IPS-18a (cell line): ENCODE data around the gene RGPD6.
"Not testable (repeated sequence)": the region's sequence is repeated elsewhere in the genome, so short reads cannot be mapped to it uniquely, and the experiment has no call there.

Source experiments
- H3K27ac ChIP-seq: one replicate; pipeline ENCODE4 v1.5.1; 2013; ENCODE audit warnings: low read length
- H3K27me3 ChIP-seq: one replicate; pipeline ENCODE4 v1.6.1; 2013; ENCODE audit warnings: mild to moderate bottlenecking, low read length; ENCODE audit not compliant: control insufficient read depth, insufficient read depth
- H3K36me3 ChIP-seq: one replicate; pipeline ENCODE4 v1.6.1; 2013; ENCODE audit warnings: low read depth, low read length; ENCODE audit not compliant: control insufficient read depth
- H3K4me1 ChIP-seq: one replicate; pipeline ENCODE4 v1.6.1; 2013; ENCODE audit warnings: low read depth, low read length; ENCODE audit not compliant: control insufficient read depth
- H3K4me3 ChIP-seq: one replicate; pipeline ENCODE4 v1.5.1; 2013; ENCODE audit warnings: low read length
- H3K9ac ChIP-seq: one replicate; pipeline ENCODE4 v1.6.1; 2013; ENCODE audit warnings: mild to moderate bottlenecking, low read length, moderate library complexity
- H3K9me3 ChIP-seq: one replicate; pipeline ENCODE4 v1.6.1; 2013; ENCODE audit warnings: low read depth, low read length; ENCODE audit not compliant: control insufficient read depth

The RGPD6 gene

DNA sequence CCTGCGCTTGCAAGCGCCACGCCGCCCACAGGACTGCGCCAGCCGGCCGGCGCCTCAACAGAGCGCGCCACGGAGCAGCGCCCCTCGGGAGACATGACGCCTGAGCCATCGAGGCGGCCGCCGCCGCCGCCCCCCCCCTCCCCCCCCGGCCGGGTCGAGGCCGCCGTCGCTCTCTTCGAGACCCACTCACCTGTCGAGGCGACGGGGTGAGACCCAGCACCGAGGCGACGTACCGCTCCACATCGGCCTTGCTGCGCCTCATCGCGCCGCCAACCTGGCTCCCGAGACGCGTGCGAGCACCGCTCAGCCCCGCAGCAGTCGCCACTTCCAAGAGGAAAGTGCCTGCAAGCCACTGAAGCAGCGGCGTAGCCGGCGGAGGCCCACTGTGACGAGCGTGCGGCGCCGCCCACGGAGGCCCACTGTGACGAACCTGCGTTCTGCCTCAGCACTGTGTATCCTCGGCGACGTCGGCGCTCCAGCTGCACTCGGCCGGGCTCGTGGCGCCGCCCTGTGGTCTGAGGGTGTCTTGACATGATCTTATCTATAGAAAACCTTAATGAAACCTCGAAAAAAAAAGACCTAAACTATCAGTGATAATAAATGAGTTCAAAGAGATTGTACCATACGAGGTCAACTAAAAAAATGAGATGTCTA is at the start of gene RGPD6:
Gene RGPD6 (minus strand): TSS at position 460 of the 654 bp plus-strand sequence. CDS start 198 bp downstream, at position 262.
- H3K9me3 ChIP-seq, H3K27me3 ChIP-seq, H3K36me3 ChIP-seq, H3K4me3 ChIP-seq, H3K9ac ChIP-seq, H3K27ac ChIP-seq, H3K4me1 ChIP-seq: not testable (repeated sequence)

DNA sequence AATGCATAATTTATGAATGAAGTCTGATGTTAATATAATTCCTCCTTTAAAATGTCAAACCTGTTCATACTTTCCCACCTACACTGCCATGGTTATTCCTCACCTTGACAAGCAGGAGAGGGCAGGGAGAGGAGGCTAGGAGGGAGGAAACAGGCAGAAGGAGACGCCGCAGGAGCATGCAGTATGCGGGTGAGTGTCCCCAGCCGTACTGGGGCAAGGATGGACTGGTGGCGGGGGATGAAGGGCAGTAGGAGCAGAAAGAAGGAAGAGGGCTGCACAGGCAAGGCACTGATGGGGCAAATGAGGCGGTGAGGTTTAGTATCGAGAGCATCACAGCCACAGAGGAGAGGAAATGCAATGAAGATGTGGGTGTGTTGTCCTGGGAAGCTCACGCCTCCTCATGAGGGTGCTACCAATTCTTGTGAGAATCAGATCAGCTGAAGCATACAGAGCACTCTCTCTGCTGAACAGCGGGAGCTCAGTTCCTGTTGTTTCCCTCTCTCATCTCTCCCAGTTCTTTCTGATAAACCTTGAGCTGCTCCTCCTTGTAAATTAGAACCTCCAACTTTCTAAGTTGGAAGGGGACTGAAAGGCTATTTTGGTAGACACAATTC is 42.4 kb upstream of the RGPD6 start:
- H3K9me3 ChIP-seq, H3K27me3 ChIP-seq, H3K36me3 ChIP-seq, H3K9ac ChIP-seq, H3K27ac ChIP-seq, H3K4me3 ChIP-seq, H3K4me1 ChIP-seq: not testable (repeated sequence)

- not testable (repeated sequence) for H3K4me3 ChIP-seq, H3K4me1 ChIP-seq, H3K27ac ChIP-seq, H3K36me3 ChIP-seq, H3K9me3 ChIP-seq, H3K9ac ChIP-seq, H3K27me3 ChIP-seq
Measured at GRCh38 chr2:110613927-110614326, 36.9 kb upstream of the RGPD6 start.

GRCh38 chr2:110610613-110611250 is 33.7 kb upstream of the RGPD6 start:
- not testable (repeated sequence) for H3K27me3 ChIP-seq, H3K4me3 ChIP-seq, H3K27ac ChIP-seq, H3K9me3 ChIP-seq, H3K4me1 ChIP-seq, H3K36me3 ChIP-seq, H3K9ac ChIP-seq

- H3K9me3 ChIP-seq, H3K36me3 ChIP-seq, H3K9ac ChIP-seq, H3K4me1 ChIP-seq, H3K27me3 ChIP-seq, H3K4me3 ChIP-seq, H3K27ac ChIP-seq: not testable (repeated sequence)
Measured at GRCh38 chr2:110609843-110610612, 33.0 kb upstream of the RGPD6 start.

DNA sequence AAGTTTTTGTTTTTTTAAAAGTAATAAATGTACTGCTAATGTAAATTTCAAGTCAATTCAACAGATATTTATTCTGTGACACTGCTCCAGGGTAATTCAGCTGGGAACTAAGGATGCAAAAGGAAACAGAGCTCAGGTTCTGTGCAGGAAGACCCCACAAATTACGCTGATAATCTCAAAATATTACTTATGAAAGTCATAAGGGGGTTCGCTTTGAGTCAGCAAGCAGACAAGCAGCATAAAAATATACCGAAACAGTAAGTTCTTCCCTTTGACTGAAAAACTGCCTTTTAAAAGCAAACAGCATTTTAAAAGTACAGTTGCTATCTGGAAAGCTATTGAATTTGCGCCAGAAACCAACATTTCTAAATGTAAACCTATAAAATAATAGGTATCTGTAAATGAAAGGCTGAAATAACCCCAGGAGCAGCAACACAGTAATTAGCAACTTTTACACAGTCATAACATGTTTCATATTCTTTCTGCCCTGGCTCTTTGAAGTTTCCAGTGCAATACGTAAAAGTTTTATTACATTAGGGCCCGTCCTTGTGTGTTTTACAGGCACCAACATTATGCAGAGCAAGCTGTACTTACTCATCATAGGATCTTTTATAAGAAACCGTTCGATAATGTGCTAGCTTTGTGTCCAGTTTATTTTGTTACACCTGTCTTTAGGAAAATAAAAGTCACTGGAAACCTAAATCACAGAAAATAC is 31.9 kb upstream of the RGPD6 start:
- not testable (repeated sequence) for H3K4me3 ChIP-seq, H3K36me3 ChIP-seq, H3K4me1 ChIP-seq, H3K27ac ChIP-seq, H3K27me3 ChIP-seq, H3K9ac ChIP-seq, H3K9me3 ChIP-seq

DNA sequence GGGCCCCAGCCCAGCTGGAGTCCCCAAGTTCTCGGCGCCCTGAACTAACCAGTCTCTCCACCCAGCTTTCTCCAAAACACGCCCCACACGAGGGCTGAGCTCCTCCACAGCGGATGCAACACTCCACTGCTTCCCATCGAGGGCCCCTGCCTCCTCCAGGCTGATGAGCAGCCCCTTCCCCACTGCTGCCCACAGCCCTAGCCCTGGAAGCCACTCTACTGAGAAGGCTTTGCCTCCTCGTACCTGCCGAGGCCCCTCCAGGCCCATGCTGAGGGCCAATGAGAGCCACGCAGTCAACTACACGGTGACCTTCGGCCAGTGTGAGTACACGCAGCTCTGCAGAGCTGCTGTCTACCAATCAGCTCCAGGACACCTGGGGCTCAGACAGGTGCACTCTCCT is 28.0 kb upstream of the RGPD6 start:
- not testable (repeated sequence) for H3K36me3 ChIP-seq, H3K4me3 ChIP-seq, H3K9ac ChIP-seq, H3K4me1 ChIP-seq, H3K9me3 ChIP-seq, H3K27me3 ChIP-seq, H3K27ac ChIP-seq

GRCh38 chr2:110603917-110604591 is 27.0 kb upstream of the RGPD6 start:
- H3K4me3 ChIP-seq, H3K27ac ChIP-seq, H3K9me3 ChIP-seq, H3K4me1 ChIP-seq, H3K27me3 ChIP-seq, H3K36me3 ChIP-seq, H3K9ac ChIP-seq: not testable (repeated sequence)

GRCh38 chr2:110602139-110602538 is 25.1 kb upstream of the RGPD6 start:
- H3K4me1 ChIP-seq = not testable (repeated sequence)

GRCh38 chr2:110591973-110592372 is 15.0 kb upstream of the RGPD6 start:
- not testable (repeated sequence) for H3K9me3 ChIP-seq, H3K27me3 ChIP-seq

More at GRCh38 chr2:110602139-110602538, 25.1 kb upstream of the RGPD6 start:
- H3K9me3 ChIP-seq, H3K4me3 ChIP-seq, H3K9ac ChIP-seq, H3K36me3 ChIP-seq, H3K27ac ChIP-seq, H3K27me3 ChIP-seq: not testable (repeated sequence)

More at GRCh38 chr2:110591973-110592372, 15.0 kb upstream of the RGPD6 start:
- not testable (repeated sequence) for H3K9ac ChIP-seq, H3K36me3 ChIP-seq, H3K4me1 ChIP-seq, H3K4me3 ChIP-seq, H3K27ac ChIP-seq
